Measurements from ENCODE around the gene FMNL2.

FMNL2 gene

GRCh38 chr2:152339556-152340286 is 4.7 kb downstream of the FMNL2 start:
- DNase-seq, result peak in 3 of 4 experiments; percentile 9 to 55 (median 53)

- DNase-seq, result no peak
Measured at GRCh38 chr2:152342259-152343046, 7.5 kb downstream of the FMNL2 start.

- DNase-seq, result no peak
Measured at GRCh38 chr2:152343426-152343825, 8.5 kb downstream of the FMNL2 start.

- DNase-seq, result no peak
Measured at GRCh38 chr2:152344579-152345195, 9.7 kb downstream of the FMNL2 start.

- peak in 2 of 4 experiments; percentile 25 to 28 for DNase-seq
Measured at GRCh38 chr2:152347076-152347475, 12.1 kb downstream of the FMNL2 start.

- peak; percentile 40 to 76 (median 48) for DNase-seq
Measured at GRCh38 chr2:152348388-152348787, 13.4 kb downstream of the FMNL2 start.

- no peak for DNase-seq
Measured at GRCh38 chr2:152349416-152349815, 14.4 kb downstream of the FMNL2 start.

GRCh38 chr2:152350155-152350679 is 15.2 kb downstream of the FMNL2 start:
- DNase-seq, result no peak

GRCh38 chr2:152352616-152353015 is 17.6 kb downstream of the FMNL2 start:
- DNase-seq, result no peak

GRCh38 chr2:152353364-152353763 is 18.4 kb downstream of the FMNL2 start:
- no peak for DNase-seq

- no peak for DNase-seq
Measured at GRCh38 chr2:152354069-152354755, 19.2 kb downstream of the FMNL2 start.

GRCh38 chr2:152354909-152355308 is 19.9 kb downstream of the FMNL2 start:
- DNase-seq, result no peak

GRCh38 chr2:152355409-152355831 is 20.4 kb downstream of the FMNL2 start:
- DNase-seq, result no peak

GRCh38 chr2:152359573-152360363 is 24.8 kb downstream of the FMNL2 start:
- no peak for DNase-seq

- DNase-seq, result peak in 3 of 4 experiments; percentile 9 to 73 (median 72)
Measured at GRCh38 chr2:152363936-152364335, 29.0 kb downstream of the FMNL2 start.

- no peak for DNase-seq
Measured at GRCh38 chr2:152367547-152368390, 32.8 kb downstream of the FMNL2 start.

GRCh38 chr2:152369176-152369860 is 34.3 kb downstream of the FMNL2 start:
- DNase-seq, result no peak

- no peak for DNase-seq
Measured at GRCh38 chr2:152370783-152371182, 35.8 kb downstream of the FMNL2 start.

GRCh38 chr2:152372438-152372984 is 37.5 kb downstream of the FMNL2 start:
- DNase-seq, result no peak

- DNase-seq, result no peak
Measured at GRCh38 chr2:152375174-152375573, 40.2 kb downstream of the FMNL2 start.
